KBM-7 (cell line): Measurements from ENCODE around the gene LRRC57.
"Not testable (repeated sequence)": the region's sequence is repeated elsewhere in the genome, so short reads cannot be mapped to it uniquely, and the experiment has no call there.

Experiments used
- DNase-seq: peaks from one replicate; pipeline ENCODE4 v3.0.0-alpha.2; 2015
- in situ Hi-C: fragments of 300-500 bp; cut with MboI; formaldehyde crosslinking; loops from 2 replicates; pipeline ENCODE4 v1.14.3; 2020; ENCODE audit warnings: low sequenced_read_pairs, low pct_unique_long_range_greater_than_20kb, mixed read lengths

LRRC57 gene

GRCh38 chr15:42556550-42557207, 8.1 kb upstream of the LRRC57 start:
- DNase-seq, in situ Hi-C loops: not testable (repeated sequence)

GRCh38 chr15:42553554-42553953, 5.0 kb upstream of the LRRC57 start:
- no peak for DNase-seq
- in situ Hi-C loops: no loop called here

GRCh38 chr15:42549741-42550392, 1.3 kb upstream of the LRRC57 start:
- DNase-seq: peak; percentile 35
- in situ Hi-C loops: no loop called here

GRCh38 chr15:42549032-42549491, 469 bp upstream of the LRRC57 start:
- in situ Hi-C loops: no loop called here
- DNase-seq: peak; percentile 84

GRCh38 chr15:42547918-42548248, 710 bp downstream of the LRRC57 start:
- in situ Hi-C loops: no loop called here
- no peak for DNase-seq

- DNase-seq: peak; percentile 76
- in situ Hi-C loops: no loop called here
Observed at GRCh38 chr15:42544853-42545629, 3.6 kb downstream of the LRRC57 start.

- no peak for DNase-seq
- in situ Hi-C loops: no loop called here
Observed at GRCh38 chr15:42533246-42533645, 15.3 kb downstream of the LRRC57 start.

GRCh38 chr15:42528970-42529369, 19.6 kb downstream of the LRRC57 start:
- in situ Hi-C loops: no loop called here
- no peak for DNase-seq

GRCh38 chr15:42523331-42523730, 25.3 kb downstream of the LRRC57 start:
- no peak for DNase-seq
- in situ Hi-C loops: no loop called here

GRCh38 chr15:42511007-42511391, 37.6 kb downstream of the LRRC57 start:
- in situ Hi-C loops: no loop called here
- peak; percentile 38 for DNase-seq

GRCh38 chr15:42510258-42511006, 38.2 kb downstream of the LRRC57 start:
- in situ Hi-C loops: no loop called here
- DNase-seq: no peak

GRCh38 chr15:42508263-42508690, 40.3 kb downstream of the LRRC57 start:
- in situ Hi-C loops: no loop called here
- DNase-seq: no peak

GRCh38 chr15:42507514-42507913, 41.1 kb downstream of the LRRC57 start:
- no peak for DNase-seq
- in situ Hi-C loops: no loop called here

- in situ Hi-C loops: no loop called here
- DNase-seq: no peak
Observed at GRCh38 chr15:42504631-42505030, 44.0 kb downstream of the LRRC57 start.

GRCh38 chr15:42503825-42504224, 44.8 kb downstream of the LRRC57 start:
- DNase-seq: peak; percentile 33
- in situ Hi-C loops: no loop called here

GRCh38 chr15:42502477-42502876, 46.1 kb downstream of the LRRC57 start:
- in situ Hi-C loops: no loop called here
- DNase-seq: no peak

- in situ Hi-C loops: no loop called here
- DNase-seq: peak; percentile 62
Observed at GRCh38 chr15:42499858-42500609, 48.6 kb downstream of the LRRC57 start.

GRCh38 chr15:42498212-42499068, 50.2 kb downstream of the LRRC57 start:
- no peak for DNase-seq
- in situ Hi-C loops: no loop called here
